Right ventricle myocardium inferior (tissue), 1 donor: Measurements from ENCODE around the gene ALPK3. TPM values are rescaled to one million over a fixed set of nuclear protein-coding genes. Genes with fewer than 3 reads are reported as not detected.

ENCODE experiments used
- ATAC-seq: fragments of 200-7000 bp; cut with Tn5 transposase; one replicate; pipeline ENCODE4 v1.9.1; 2020; ENCODE audit warnings: mild to moderate bottlenecking, moderate library complexity
- DNase-seq: peaks from one replicate; pipeline ENCODE4 v3.0.0; 2021; ENCODE audit errors: missing footprints
- intact Hi-C: fragments of 100-400 bp; cut with DNase I; formaldehyde crosslinking; loops from one replicate; pipeline ENCODE4 v1.11.0; 2022
- total RNA-seq: library from RNA; stranded (reverse); fragmentation: NEBNext Ultra II Directional; extraction: Animal tissue kit (Norgen Biotek cat#: 25700); gene quantifications from one replicate; pipeline ENCODE4 v1.2.1, GENCODE V29; 2021
- donor health status: DM: no; HTN: yes; CAD: no; lungs with severe emphysema.

The ALPK3 gene
- total RNA-seq, 1 donor from 2014 or later, result 132 TPM

- DNase-seq (no peak), ATAC-seq (peak; percentile 46)
- intact Hi-C loops, result loop anchor here (2.0 to 5.0 kb wide), 2 partner anchors 15 to 162 kb away; partner anchors contain the start of gene NMB
Measured at GRCh38 chr15:84819291-84819768, 2.2 kb downstream of the ALPK3 start.

GRCh38 chr15:84819791-84820190, 2.6 kb downstream of the ALPK3 start:
- ATAC-seq, result no peak
- intact Hi-C loops, result loop anchor here (2.0 to 5.0 kb wide), 2 partner anchors 15 to 162 kb away; partner anchors contain the start of gene NMB
- DNase-seq, result no peak

- DNase-seq (no peak), ATAC-seq (peak; percentile 4)
- intact Hi-C loops, result no loop called here
Measured at GRCh38 chr15:84821501-84822021, 4.4 kb downstream of the ALPK3 start.

GRCh38 chr15:84822653-84823281, 5.6 kb downstream of the ALPK3 start:
- ATAC-seq (no peak), DNase-seq (no peak)
- intact Hi-C loops, result no loop called here

- ATAC-seq, result no peak
- no peak for DNase-seq
- intact Hi-C loops, result no loop called here
Measured at GRCh38 chr15:84823282-84823878, 6.2 kb downstream of the ALPK3 start.

- DNase-seq, result no peak
- intact Hi-C loops, result loop anchor here (5.0 kb wide), 1 partner anchor 103 kb away; no protein-coding TSS in a partner anchor
- peak; percentile 67 for ATAC-seq
Measured at GRCh38 chr15:84824260-84825007, 7.3 kb downstream of the ALPK3 start.

GRCh38 chr15:84826369-84826823, 9.2 kb downstream of the ALPK3 start:
- intact Hi-C loops, result loop anchor here (5.0 kb wide), 1 partner anchor 101 kb away; no protein-coding TSS in a partner anchor

GRCh38 chr15:84827246-84827645, 10.1 kb downstream of the ALPK3 start:
- no peak for DNase-seq
- ATAC-seq, result no peak
- intact Hi-C loops, result loop anchor here (5.0 kb wide), 1 partner anchor 100 kb away; no protein-coding TSS in a partner anchor

More at GRCh38 chr15:84826369-84826823, 9.2 kb downstream of the ALPK3 start:
- ATAC-seq (no peak), DNase-seq (no peak)

GRCh38 chr15:84828086-84828908, 11.1 kb downstream of the ALPK3 start:
- ATAC-seq (peak; percentile 46), DNase-seq (no peak)
- intact Hi-C loops, result loop anchor here (5.0 kb wide), 1 partner anchor 99 kb away; no protein-coding TSS in a partner anchor

- no peak for DNase-seq
- no peak for ATAC-seq
- intact Hi-C loops, result loop anchor here (5.0 kb wide), 1 partner anchor 98 kb away; no protein-coding TSS in a partner anchor
Measured at GRCh38 chr15:84829428-84829827, 12.3 kb downstream of the ALPK3 start.

- intact Hi-C loops, result no loop called here
- DNase-seq, result no peak
- ATAC-seq, result peak; percentile 24
Measured at GRCh38 chr15:84830036-84830435, 12.9 kb downstream of the ALPK3 start.

- ATAC-seq (no peak), DNase-seq (no peak)
- intact Hi-C loops, result no loop called here
Measured at GRCh38 chr15:84831028-84831427, 13.9 kb downstream of the ALPK3 start.

GRCh38 chr15:84831613-84832012, 14.5 kb downstream of the ALPK3 start:
- ATAC-seq, result no peak
- intact Hi-C loops, result no loop called here
- no peak for DNase-seq

GRCh38 chr15:84832448-84833040, 15.4 kb downstream of the ALPK3 start:
- ATAC-seq (no peak), DNase-seq (no peak)
- intact Hi-C loops, result no loop called here

- no peak for ATAC-seq
- intact Hi-C loops, result loop anchor here (2.0 kb wide), 1 partner anchor 15 kb away; no protein-coding TSS in a partner anchor
- DNase-seq, result no peak
Measured at GRCh38 chr15:84833447-84834228, 16.5 kb downstream of the ALPK3 start.

GRCh38 chr15:84834229-84834955, 17.2 kb downstream of the ALPK3 start:
- intact Hi-C loops, result loop anchor here (2.0 kb wide), 1 partner anchor 16 kb away; no protein-coding TSS in a partner anchor
- no peak for DNase-seq
- ATAC-seq, result no peak
